Vagina (tissue), 2 donors: ENCODE data around the gene TRABD2A.

Experiments used
- POLR2A ChIP-seq, 2 donors: fragments of 450-650 bp; IDR thresholded peaks; one replicate each; pipeline ENCODE4 v1.6.1; 2017; ENCODE audit warnings: antibody characterized with exemption in 2 of 2, mild to moderate bottlenecking in 2 of 2, moderate library complexity in 2 of 2
- POLR2AphosphoS5 ChIP-seq, 2 donors: sonication (generic); formaldehyde crosslinking; IDR thresholded peaks; one replicate each; pipeline ENCODE4 v1.9.0; 2017; ENCODE audit warnings: antibody characterized with exemption in 2 of 2, mild to moderate bottlenecking in 2 of 2, low read depth in 1 of 2; ENCODE audit not compliant: insufficient read depth in 1 of 2
- TF ChIP-seq, protein P1 (sequence below), 3 experiments: fragments of 450-650 bp in 2 of 3; fragments of 200-600 bp in 1 of 3; sonication (generic) in 1 of 3; IDR thresholded peaks; one replicate each; pipeline ENCODE4 v1.5.1; 2017 to 2019; ENCODE audit warnings: antibody characterized with exemption in 3 of 3, mild to moderate bottlenecking in 2 of 3, moderate library complexity in 2 of 3

DNA sequence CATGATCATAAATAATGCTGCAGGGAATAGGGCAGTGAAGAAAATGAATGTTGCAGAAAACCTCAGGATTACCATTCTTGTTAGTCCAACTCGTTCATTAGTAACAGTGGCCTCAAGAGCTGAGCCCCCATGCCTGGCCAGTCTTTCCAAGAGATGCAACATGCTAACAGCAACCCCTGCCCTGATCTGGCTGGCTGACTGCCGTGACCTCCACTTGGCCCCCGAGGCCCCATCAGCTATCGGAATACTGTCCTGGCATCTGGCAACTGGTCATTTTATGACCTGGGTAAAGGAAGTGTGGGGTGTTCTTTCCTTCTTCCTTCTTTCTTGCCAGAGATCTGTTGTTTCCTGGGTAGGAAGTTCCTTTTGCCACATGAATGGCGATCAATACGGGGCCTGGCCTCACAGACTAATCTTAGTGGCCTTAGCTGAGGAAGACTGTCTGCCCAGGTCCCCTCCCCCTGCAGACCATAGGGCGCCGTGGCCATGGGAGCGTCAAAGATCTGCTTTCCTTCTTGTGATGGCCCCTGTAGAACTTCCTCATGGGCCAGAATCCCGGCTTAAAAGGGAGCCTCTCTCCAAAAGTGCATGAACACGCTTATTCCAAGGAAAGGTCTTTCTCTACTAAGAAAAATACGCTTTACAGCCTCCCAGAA lies 10.6 kb upstream of the TRABD2A start:
- TF ChIP-seq, protein P1, sequence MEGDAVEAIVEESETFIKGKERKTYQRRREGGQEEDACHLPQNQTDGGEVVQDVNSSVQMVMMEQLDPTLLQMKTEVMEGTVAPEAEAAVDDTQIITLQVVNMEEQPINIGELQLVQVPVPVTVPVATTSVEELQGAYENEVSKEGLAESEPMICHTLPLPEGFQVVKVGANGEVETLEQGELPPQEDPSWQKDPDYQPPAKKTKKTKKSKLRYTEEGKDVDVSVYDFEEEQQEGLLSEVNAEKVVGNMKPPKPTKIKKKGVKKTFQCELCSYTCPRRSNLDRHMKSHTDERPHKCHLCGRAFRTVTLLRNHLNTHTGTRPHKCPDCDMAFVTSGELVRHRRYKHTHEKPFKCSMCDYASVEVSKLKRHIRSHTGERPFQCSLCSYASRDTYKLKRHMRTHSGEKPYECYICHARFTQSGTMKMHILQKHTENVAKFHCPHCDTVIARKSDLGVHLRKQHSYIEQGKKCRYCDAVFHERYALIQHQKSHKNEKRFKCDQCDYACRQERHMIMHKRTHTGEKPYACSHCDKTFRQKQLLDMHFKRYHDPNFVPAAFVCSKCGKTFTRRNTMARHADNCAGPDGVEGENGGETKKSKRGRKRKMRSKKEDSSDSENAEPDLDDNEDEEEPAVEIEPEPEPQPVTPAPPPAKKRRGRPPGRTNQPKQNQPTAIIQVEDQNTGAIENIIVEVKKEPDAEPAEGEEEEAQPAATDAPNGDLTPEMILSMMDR (IDR thresholded peaks at IDR 0.05): no peak
- TF ChIP-seq POLR2A (IDR thresholded peaks at IDR 0.05) (no peak), POLR2AphosphoS5 (IDR thresholded peaks at IDR 0.05; ENCODE audit: insufficient read depth in 1 of 2, low read depth in 1 of 2) (no peak)
